Myocyte (in vitro differentiated cells): Measurements from ENCODE around the gene SLC15A1. TPM values are rescaled to one million over a fixed set of nuclear protein-coding genes. Genes with fewer than 3 reads are reported as not detected.
"Not testable (repeated sequence)": the region's sequence is repeated elsewhere in the genome, so short reads cannot be mapped to it uniquely, and the experiment has no call there.

Source experiments
- DNase-seq: peaks from one replicate; pipeline ENCODE4 v3.0.0-alpha.2; 2012; ENCODE audit warnings: low read depth
- total RNA-seq: library from RNA; depleted of rRNA; stranded (reverse); fragments of >200 nt; gene quantifications from 2 replicates; pipeline ENCODE4 v1.2.3, GENCODE V29; 2014

The SLC15A1 gene
- total RNA-seq, 1 donor from 2014 or later, result not detected

DNA sequence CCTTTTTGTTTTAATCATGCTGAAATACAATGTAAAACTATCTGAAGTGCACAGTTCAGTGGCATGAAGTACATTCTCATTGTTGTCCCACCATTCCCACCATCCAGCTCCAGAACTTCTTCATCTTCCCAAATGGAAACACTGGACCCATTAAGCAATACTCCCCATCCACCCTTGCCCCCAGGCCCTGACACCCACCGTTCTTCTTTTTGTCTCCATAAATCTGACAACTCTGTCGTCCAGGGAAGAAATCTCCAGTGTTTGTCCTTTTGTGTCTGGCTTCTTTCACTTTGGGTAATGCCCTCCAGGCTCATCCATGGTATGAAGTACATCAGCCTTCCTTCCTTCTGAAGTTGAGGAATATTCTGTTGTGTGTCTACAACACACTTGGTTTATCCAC is 2.6 kb upstream of the SLC15A1 start:
- DNase-seq, result no peak

DNA sequence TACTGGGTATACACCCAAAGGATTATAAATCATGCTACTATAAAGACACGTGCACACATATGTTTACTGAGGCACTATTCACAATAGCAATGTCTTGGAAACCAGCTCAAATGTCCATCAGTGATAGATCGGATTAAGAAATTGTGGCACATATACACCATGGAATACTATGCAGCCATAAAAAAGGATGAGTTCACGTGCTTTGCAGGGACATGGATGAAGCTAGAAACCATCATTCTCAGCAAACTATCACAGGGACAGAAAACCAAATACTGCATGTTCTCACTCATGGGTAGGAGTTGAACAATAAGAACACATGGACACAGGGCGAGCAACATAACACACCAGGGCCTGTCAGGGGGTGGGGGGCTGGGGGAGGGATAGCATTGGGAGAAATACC is 2.0 kb upstream of the SLC15A1 start:
- not testable (repeated sequence) for DNase-seq

DNA sequence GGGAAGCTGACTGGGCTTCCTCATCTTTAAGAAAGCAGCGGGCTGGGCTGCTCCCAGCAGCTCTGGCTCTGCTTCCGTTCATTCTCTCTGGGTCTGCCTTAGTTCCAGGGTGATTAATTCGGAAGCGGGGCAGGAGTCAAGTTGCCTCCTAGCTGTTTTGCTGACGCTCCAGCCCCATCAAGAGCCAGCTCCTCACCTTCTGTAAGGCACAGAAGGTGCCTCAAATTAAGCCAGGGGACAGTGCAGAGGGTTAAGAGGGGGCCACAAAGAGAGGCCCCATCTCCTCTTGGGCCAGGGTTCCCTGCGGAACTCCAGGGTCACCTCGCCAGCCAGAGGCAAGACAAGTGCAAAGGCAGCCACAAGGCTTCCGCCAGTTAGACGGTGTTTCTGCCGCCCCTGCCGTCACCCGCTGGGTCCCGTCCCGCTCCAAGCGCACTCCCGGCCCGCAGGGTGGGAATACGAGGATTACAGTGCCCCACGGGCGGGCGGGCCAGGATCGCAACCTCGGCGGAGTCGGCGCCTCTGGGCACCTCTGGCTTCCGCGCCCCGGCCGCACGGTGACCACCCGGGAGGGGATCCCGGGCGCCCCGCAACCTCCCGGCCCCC is 508 bp downstream of the SLC15A1 start:
- DNase-seq, result no peak

DNA sequence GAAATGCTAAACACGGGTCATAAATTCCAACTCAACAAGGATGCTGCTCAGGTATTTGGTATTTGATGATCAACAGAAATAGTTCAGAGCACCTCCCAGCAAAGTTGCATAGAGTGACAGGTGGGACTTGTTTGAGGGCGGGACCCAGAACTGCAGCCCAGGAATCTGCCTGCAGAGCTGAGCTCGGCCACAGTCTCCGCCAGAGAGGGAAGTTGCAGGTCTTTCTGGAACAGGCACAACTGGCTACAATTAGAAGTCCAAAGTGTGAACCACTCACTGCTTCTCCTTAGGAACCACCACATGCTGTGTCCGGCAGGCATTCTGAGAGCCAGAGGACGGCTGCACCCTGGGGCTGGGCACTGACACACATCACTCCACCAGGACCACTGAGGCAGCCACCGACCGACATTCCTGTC is 1.1 kb downstream of the SLC15A1 start:
- DNase-seq, result no peak

DNA sequence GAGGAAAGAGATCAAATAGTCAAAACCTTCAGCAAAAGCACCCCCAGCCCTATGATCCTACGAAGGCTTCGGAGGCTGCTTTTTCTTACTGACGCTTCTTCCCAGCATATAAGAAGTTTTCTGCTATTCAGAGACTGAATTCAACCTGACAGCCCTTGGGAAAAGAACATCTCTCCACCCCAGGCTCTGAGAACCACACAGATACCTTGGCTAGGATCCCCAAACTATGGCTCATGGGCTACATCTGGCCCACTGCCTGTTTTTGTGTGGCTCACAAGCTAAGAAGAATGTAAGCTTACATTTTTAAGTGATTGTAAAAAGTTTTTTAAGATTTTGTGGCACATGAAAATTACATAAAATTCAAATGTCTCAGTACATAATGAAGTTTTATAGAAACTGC is 3.0 kb downstream of the SLC15A1 start:
- DNase-seq, result no peak

DNA sequence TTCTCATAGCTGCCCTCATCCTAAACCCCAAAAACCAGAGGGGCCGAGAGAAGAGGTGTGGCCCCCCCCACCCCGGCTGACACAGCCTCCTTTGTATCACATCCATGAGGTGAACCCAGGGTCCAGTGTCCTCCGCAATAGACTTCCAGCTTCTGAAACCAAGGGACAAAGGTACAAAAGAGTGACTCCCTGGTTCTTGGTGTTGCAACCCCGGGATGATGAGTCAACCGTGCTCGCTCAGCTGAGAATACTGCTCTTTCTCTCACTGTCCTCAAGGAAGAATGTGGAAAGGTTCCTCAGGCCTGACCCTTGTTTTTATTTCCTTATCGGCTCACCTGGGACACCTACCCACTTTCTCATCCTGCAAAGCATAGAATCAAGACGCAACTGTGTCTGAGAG is 5.5 kb downstream of the SLC15A1 start:
- no peak for DNase-seq

DNA sequence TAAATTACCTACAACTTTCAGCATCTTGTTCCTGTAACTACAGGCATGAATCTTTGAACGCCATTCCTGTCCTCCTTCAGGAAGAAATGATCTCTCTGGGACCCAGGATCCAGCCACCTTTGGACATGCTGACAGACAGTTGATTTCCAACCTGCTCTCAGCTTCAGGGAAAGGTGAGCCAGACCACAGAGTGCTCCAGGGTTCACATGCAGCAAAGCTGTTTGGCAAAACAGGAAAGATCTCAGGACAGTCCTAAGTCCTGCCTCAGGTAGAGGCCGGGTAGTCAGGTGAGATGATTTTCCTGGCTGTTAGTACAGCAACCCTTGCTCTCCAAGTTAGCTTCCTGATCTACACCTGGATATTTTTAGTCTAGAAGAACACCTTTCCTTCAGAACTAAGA is 9.1 kb downstream of the SLC15A1 start:
- DNase-seq, result no peak

DNA sequence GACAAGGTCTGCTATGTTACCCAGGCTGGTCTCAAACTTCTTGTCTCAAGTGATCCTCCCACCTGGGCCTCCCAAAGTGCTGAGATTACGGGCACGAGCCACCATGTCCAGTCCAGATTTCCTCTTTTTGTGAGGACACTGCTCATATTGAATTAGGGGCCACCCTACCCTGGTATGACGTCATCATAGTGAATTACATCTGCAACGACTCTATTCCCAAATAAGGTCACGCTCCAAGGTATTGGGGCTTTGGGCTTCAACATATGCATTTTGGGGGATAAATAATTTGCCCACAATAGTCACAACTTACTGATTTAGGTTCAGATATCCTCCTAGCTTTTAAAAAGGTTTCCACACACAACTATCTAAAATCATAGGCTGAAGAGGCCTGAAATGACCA is 9.5 kb downstream of the SLC15A1 start:
- no peak for DNase-seq

DNA sequence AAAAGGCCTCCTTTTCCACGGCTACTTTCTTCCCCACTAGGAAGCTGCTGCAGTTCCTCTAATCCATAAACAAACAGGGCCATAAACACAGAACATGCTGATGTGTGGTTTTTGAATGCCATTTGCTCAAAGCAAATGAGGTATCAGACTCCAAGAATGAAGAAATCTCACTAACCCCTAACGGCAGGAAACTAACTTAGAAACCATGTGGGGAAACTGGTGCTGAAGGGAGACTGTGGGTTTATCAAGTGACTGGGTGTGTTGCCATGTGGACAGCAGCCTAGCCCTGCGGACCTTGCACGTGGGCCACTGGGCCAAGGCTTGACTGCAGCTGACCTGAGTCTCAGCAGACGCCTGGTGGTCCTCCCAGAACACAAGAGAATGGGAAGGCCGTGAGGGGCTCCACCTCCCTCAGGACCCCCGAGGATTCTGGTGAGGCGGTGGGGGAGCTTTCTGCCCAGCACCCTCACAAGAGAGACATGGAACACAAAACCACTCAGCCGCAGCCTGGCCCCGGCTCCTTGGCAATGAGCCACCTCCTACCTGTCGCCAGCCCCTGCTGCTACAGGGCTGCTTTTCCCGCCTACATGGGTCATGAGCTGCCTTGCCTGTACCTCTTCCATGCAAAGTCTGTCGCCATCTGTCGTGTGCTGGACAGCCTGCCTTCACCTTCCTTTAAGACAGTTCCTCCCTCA is 10.6 kb downstream of the SLC15A1 start:
- DNase-seq, result no peak

DNA sequence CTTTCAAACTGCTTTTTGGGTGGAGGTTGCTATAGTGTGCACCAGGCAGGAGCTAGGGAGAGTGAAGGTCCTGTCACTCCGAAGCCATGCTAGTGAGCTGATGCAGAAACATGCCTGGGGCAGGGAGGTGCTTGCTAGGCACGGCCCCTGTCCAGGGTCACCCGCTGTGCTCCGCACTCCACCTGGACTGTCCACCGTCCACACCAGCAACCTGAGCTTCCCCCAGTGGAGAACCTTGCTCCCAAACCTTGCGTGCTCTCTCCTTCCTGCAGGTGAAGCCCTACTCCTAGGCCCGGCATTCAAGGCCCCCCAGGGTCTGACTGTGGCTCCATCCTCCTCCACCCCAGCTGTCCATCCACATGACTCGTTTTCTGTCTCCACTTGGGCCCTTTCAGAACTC is 12.3 kb downstream of the SLC15A1 start:
- no peak for DNase-seq

DNA sequence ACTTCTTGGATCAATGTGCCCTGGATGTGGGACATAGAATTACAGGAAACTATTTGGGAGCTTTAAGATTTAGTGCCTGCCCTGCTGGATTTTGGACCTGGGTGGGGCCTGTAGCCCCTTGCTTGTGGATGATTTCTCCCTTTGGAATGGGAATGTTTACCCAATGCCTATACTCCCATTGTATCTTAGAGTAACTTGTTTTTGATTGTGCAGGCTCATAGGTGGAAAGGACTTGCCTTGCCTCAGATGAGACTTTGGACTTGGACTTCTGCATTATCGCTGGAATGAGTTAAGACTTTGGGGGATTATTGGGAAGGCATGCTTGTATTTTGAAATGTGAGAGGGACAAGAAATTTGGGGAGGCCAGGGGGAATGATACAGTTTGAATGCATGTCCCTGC is 13.5 kb downstream of the SLC15A1 start:
- DNase-seq, result no peak

DNA sequence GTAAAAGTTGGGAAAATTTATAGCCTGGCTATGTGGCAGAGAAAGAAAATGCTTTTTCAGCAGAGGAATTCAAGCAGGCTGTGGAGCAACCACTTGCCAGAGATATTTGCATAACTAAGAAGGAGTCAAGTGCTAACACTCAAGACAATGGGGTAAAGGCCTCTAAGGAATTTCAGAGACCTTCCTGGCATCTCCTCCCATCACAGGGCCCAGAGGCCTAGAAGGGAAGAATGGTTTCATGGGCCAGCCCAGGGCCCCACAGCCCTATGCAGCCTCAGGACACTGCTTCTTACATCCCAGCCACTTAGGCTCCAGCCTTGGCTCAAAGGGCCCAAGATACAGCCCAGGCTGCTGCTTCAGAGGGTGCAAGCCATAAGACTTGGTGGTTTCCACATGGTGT is 14.3 kb downstream of the SLC15A1 start:
- no peak for DNase-seq

DNA sequence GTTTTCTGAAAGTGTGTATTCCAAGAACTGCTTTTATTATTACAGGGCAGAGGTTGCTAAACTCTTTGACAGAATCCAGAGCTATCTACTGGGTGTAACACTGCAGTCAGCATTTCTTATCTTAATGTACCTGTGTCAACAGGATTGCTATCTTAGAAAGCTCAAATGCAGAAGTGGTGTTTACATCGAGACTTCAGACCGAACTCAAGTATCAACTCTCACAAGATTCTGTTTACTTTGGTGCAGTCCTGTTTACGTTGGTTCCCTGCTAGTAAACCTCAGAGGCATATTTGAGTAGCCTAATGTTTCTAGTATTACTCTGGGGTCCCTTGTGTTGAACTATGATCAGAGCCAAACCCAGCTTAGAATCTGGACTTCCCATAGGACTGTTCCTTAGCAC is 20.5 kb downstream of the SLC15A1 start:
- DNase-seq, result no peak

DNA sequence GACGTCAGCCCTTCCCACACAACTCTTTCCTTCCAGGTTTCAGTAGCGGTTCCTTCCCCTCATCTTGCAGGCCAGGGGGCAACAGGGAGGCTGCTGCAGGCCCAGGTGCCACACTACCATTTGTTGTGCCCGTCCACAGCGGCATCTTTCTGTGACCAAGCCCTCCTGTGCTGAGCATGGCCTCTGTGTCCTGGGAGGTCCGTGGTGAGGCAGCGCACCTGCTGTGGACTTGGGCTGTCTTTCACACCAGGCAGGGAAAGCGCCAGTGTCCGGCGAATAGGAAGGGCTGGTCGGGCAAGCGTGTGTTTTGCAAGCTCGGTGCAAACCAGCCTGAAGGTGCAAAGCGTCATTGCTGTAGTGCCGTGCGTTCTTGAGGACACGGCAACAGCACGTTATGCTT is 21.4 kb downstream of the SLC15A1 start:
- no peak for DNase-seq

DNA sequence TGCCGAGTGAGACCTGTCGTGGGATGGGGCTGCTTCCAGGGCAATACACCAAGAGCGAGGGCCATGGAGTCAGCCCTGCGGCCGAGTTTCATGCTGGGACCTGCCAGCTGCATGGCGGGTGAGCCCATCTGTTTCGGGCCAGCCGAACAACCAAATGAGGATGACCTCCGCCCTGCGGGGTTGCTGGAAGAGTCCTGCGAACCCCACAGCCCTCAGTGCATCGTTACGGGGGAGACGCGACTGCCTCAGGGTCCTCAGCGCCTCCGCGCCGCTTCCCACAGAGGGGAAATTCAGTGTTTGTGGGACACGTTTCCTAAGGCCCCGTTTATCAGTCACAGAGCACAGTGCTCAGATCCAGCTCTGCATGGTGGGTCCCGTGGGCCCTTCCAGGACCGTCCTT is 22.0 kb downstream of the SLC15A1 start:
- no peak for DNase-seq

DNA sequence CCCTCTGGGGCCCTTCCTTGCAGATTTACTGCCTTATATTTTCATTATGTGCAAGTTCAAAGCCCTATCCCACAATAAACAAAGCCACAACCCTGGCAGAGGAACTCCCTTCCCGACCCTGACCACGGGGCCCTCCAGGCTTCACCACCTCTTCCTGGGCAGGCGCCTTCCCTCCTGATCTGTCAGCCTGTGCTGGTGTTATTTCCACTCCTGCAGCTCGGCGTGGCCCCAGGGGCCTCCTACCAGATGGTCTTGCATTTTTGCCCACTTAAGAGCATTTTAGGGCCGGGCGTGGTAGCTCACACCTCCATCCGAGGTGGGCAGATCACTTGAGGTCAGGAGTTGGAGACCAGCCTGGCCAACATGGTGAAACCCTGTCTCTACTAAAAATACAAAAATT is 22.8 kb downstream of the SLC15A1 start:
- DNase-seq, result no peak

DNA sequence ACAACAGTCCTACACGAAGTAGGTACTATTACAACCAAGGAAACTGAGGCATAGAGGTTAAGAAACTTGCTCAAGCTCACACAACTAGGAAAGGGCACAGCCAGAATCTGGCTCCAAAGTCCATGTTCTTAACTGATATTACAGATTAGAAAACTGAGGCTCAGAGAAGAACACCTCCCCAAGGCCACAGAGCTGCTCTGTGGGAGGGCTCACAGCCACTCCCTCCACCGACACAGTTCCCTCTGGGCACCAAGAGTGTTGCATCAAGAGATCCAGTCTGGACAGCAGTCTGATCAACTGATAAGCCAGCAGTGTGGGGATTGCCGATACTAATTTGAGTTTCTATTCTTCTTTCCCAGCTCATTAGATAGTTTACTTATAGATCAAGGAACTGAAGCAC is 29.5 kb downstream of the SLC15A1 start:
- DNase-seq, result no peak

DNA sequence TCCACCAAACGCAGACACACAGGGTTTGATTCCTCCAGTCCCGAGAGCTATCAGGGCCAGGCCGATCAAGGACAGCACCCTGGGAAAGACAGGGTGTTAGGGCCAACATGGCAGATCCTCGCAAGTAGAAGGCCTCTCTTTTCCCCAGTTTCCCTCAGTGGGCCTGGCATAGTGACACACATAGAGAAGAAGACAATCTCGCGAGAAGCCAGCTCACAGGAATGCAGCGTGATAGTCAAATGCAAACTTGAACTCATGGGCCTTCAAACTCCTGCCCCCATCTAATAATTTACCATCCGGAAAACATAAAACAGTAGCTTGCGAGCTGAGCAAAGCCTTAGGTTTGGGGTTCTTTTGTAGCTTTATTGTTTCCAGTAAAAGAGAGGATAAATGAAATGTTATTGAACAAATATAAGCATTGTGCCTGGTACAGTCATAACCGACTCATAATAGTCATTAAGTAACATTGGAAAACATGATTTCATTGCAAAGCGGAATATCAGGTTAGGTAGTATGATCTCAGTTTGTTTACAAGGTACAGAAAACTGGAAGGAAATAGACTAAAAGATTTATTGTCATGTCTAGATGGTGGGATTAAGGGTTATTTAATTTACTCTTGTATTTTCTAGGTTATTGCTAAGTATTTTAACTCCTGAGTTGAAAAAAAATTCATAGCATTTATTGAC is 30.5 kb downstream of the SLC15A1 start:
- no peak for DNase-seq

DNA sequence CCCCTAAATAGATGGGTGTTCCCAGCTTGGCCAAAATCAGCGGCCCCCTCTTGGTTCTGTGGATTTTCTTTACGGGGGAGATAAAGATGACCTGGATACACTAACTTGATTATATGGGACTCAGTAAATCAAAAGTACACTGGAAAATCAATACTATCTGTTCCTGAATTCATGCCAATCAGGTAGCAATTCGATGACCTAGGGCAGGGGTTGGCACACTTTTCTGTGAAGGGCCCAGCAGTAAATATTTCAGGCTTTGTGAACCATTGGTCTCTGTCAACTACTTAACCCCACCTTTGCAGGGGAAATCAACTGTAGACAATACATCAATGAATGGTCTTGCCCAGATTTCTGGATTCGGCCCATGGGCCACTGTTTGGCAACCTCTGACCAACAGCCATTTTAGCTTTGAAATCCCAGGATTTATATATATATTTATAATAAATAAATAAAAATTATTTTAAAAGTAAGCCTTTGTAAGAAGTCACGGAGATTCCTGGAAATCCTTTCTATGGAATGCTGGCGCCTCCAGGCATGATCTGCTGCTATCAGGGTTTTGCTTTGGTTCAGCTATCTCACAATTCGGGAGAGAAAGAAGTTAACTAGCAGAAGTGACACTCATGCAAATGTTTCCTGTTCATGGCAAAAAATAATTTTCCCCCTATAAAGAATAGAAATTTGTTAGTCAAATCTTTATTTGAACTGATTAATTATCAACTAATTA is 32.8 kb downstream of the SLC15A1 start:
- DNase-seq, result no peak

DNA sequence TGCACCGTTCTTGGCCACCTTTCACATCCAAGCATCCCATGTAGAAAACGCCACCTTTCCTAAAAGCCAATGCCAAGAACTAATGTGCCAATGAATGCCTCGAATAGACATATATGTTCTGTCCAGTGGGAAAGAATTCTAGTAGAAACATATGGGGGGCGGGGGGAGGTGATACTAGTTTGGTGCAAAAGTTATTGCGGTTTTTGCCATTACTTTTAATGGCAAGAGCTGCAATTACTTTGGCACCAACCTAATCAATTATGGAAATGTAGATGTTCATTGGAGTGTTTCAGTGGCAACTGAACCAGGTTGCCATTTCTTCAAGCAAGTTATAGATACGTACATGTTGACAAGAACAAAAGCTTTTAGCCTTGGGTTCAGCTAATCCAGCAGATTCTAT is 34.6 kb downstream of the SLC15A1 start:
- DNase-seq, result no peak

DNA sequence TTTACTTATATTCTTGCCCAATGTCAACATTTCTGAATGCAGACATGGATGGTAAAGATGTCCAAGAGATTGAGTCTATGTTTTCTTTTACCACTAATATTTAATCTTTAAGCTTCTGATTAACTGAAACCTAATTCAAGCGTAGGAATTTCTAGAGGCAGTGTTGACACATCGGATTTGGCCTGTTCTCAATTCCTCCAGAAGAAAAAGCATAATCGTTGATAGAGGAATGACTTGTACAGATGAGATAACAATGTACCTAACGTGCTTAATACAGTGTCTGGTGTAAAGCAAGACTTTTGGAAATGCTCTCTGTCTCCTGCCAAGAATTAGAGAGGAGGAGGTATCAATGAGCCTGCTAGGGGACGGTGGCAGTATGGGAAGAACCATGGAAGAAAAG is 35.2 kb downstream of the SLC15A1 start:
- DNase-seq, result no peak

DNA sequence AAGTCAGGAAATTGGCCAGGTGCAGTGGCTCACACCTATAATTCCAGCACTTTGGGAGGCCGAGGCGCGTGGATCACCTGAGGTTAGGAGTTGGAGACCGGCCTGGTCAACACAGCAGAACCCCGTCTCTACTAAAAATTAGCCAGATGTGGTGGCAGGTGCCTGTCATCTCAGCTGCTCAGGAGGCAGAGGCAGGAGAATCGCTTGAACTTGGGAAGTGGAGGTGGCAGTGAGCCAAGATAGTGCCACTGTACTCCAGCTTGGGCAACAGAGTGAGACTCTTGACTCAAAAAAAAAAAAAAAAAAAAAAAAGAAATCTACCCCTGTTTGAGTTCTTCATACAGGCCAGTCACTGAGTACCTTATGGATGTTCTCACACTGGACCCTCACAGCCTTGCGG is 42.0 kb downstream of the SLC15A1 start:
- no peak for DNase-seq
